ENCODE measurements around the gene WDR45.

DNA sequence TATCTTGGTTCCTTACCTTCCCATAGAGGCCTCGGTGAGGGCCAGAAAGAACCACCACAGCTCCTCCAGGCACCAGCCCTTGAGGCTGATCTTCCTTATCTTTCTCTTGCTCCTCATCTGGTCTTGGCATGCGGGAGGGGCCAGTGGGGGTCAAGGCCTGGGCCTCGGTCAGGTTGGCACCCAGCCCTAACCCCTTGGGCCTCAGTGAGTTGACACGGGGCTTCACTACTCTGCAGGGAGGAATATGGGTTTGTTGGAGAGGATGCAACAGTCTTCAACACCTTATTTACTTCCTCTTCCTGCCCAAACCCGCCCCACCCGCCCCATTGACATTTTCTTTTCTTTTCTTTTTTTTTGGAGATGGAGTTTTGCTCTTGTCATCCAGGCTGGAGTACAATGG lies 37.9 kb upstream of the WDR45 start:
- TF ChIP-seq, protein P1, sequence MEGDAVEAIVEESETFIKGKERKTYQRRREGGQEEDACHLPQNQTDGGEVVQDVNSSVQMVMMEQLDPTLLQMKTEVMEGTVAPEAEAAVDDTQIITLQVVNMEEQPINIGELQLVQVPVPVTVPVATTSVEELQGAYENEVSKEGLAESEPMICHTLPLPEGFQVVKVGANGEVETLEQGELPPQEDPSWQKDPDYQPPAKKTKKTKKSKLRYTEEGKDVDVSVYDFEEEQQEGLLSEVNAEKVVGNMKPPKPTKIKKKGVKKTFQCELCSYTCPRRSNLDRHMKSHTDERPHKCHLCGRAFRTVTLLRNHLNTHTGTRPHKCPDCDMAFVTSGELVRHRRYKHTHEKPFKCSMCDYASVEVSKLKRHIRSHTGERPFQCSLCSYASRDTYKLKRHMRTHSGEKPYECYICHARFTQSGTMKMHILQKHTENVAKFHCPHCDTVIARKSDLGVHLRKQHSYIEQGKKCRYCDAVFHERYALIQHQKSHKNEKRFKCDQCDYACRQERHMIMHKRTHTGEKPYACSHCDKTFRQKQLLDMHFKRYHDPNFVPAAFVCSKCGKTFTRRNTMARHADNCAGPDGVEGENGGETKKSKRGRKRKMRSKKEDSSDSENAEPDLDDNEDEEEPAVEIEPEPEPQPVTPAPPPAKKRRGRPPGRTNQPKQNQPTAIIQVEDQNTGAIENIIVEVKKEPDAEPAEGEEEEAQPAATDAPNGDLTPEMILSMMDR (conservative IDR thresholded peaks at IDR 0.05; ENCODE audit: low read depth in 2 of 2), result no peak
- no peak for TF ChIP-seq POLR2AphosphoS5 (IDR thresholded peaks at IDR 0.05; ENCODE audit: low read depth)
- no peak for TF ChIP-seq EZH2 (IDR thresholded peaks at IDR 0.05; ENCODE audit: low read depth, unreplicated experiment)
